Measurements from ENCODE around the gene ILKAP.

ILKAP gene

DNA sequence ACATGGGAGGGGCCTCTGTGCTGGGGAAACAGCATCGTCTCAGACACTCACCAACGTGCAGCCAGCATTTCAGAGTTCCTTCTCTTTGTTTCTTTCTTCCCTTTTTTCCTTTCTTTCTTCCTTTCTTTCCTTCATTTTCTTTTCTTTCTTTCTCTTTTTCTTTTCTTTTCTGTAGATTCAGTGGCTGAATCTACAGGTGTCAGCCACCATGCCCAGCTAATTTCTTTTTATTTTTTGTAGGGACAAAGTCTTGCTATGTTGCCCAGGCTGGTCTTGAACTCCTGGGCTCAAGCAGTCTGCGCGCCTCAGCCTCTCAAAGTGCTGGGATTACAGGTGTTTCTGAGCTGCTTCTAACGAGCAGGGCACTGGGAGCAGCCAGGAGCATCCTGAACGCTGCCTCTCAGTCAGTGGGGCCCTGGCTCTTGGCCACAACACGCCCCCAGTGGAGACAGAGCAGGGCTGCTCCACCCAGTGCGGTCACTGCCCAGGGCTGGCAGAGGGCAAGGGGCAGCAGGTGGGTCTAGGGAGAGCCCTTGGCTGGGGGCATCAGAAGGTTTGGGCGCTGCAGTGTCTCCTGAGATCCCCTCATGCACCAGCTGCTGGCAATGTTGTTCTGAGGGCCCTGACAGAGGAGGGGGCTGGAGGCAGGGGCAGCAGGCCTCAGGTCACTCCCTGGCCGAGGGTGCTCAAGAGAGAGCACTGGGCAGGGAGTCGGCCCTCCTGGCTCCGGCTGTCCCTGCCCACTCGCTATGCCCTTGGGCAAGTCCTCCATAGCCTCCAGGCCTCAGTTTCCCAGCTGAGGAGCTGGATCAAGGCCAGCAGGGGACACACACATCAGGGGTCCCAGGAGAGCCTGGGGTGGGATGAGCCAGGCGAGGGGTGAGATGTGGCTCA is 69.7 kb downstream of the ILKAP start:
- DNase-seq: no peak

DNA sequence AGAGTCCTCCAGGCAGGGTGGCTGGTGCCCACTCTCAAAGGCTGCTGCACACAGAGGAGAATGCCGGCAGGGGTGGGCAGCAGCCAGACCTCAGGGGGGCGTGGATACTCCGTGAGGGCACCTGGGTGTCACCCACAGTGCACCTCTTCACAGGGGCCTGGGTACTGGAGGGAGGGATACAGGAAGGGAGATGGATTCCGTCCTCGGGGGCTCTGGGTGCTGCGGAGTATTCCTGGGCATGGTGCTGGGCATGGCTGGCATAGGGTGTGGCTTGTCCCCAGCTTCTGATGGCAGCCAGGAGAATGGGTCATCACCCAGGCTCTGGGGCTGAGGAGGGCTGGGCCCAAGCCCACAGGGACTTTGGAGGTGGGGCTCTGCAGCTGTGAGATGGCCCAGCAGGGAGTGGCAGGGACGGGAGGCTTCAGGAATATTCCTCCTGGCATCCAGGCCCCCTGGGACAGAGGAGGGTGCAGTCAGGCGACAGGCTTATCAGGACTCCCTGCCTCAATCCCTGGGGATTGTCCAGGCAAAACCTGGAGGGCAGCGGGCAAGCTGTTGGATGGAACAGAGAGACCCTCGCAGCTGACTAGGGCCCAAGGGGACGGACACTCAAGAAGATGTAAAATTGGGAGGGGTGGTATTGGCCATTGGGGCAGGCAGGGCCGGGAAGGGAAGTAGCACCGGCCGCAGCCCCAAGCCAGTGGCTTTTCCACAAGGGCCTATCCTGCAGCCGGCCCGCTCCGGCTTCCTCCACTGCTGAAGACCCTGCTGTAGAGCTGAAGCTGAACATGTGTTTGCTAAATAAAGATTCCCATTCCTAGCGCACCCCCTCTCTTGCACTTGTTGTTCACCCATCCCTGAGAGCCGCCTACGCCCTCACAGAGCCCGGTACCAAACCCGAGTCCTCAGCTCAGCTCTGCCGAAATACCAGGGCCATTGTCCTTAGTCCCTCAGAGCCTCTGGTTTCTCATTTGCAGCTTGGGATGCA is 70.7 kb downstream of the ILKAP start:
- DNase-seq: no peak

DNA sequence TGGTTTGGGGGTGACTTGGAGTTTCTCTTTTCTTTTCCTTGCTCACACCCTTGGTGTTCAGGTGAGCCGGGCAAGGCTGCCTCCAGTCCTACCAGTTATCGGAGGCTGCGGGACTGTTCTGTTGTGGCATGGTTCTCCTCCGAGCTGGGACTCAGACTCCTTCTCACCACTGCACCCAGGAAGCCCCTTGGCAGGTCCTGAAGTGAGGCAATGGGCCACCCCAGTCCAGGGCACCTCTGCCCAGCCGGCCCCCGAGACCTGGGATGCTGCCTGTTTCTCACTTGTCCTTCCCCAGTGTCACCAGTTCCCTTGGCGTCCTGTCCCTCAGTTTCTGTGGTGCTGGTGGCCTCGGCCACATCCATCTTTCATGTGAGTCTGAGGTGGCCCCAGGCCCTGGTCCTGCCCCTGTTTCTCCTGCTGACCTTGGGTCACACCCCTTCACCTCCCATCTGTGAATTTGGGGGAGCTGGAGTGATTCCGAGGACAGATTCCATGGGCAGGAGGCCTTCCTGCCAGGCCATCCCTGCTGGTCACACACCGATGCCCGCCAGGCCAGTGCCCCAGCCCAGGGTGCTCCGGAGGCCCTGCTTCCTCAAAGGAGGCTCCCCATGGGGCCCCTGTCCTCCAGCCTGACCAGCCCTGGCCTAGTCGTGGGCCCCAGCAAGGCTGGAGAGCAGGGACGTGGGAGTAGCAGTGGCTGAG is 71.6 kb downstream of the ILKAP start:
- DNase-seq: no peak

DNA sequence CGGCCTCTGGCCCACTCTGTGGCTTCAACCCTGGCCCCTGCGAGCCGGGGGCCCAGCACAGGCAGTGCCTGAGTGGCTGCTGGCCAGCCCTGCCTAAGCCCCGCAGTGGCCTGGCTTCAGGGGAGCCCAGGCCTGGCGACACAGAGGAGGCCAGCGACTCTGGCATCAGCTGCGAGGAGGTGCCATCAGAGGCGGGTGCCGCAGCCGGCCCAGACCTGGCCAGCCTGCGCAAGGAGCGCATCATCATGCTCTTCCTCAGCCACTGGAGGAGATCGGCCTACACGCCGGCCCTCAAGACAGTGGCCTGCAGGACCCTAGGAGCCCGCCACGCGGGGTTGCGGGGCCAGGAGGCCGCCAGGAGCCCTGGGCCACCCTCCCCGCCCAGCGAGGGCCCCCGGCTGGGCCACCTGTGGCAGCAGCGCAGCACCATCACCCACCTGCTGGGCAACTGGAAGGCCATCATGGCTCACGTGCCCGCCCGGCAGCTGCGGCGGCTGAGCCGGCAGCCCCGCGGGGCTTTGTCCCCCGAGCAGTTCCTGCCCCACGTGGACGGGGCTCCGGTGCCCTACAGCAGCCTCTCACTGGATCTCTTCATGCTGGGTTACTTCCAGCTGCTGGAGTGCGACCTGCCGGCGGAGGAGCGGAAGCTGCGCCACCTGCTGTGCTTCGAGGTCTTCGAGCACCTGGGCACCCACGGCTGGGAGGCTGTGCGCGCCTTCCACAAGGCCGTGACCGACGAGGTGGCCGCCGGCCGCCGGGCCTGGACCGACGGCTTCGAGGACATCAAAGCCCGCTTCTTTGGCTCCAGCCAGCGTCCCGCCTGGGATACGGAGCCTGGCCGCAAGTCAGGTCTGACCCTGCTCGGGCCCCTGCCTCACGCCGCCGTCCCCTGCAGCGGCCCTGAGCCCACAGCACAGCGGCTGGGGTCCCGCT is 72.5 kb downstream of the ILKAP start:
- no peak for DNase-seq

DNA sequence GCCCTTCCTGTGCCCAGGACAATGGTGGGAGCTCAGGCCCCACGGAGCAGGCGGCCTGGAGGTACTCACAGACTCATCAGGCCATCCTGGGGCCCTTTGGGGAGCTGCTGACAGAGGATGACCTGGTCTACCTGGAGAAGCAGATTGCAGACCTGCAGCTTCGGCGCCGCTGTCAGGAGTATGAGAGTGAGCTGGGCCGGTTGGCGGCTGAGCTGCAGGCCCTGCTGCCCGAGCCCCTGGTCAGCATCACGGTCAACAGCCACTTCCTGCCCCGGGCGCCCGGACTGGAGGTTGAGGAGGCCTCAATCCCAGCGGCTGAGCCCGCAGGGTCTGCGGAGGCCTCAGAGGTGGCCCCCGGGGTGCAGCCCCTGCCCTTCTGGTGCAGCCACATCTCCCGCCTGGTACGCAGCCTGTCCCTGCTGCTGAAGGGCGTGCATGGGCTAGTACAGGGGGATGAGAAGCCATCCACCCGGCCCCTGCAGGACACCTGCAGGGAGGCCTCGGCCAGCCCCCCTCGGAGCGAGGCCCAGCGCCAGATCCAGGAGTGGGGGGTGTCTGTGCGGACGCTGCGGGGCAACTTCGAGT is 73.3 kb downstream of the ILKAP start:
- no peak for DNase-seq

DNA sequence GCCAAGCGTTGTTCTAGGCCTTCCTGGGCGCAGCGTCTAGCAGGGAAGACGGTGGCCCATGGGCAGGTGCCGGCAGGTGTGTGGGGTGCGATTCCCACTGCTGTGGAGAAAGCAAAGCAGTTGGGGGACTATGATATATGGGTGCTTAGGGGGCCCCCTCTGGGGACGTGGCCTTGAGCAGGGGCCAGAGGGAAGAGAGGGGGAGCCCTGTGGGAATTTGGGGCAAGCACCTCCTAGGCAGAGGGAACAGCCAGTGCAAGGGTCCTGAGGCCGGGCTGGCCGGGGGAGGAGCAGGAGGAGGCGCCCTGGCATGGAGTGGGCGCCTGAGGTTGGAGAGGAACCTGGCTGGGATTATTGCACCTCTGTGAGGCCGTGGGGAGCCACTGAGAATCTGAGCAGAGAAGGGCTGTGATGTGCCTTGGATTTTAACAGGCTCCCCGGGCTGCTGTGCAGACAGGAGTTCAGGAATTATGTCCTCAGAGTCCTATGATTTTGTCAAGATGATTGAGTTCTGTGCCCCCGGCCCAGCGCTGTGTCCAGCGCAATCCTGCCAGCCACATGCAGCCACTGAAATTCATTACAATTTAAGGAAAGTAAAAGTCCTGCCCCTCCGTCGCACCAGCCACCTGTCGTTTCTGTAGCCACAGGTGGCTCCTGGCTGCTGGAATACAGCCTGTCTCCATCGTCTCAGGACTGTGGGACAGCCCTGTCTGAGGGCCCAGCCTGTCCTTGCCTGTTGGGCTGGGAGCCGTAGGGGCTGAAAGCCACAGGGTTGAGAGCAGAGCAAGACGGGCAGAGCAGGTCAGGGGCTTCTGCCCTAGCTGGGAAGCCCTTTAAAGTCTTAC is 74.1 kb downstream of the ILKAP start:
- no peak for DNase-seq

DNA sequence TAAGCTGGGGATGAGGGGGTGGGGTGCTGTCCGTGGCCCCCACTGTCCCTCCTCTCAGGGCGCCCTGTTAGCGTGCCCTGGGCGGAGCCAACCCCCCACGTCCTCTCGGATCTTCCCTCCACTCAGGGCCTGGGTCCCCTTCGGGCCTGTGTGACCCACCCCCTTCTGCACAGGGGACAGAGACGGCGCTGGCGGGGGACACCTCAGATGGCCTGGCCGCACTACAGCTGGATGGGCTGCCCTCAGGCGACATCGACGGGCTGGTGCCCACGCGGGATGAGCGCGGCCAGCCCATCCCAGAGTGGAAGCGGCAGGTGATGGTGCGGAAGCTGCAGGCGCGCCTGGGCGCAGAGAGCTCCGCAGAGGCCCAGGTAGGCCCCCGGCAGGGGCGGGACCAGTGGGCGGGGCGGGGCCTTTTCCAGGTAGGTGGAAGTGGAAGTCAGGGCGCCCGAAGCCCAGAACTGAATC is 74.9 kb downstream of the ILKAP start:
- no peak for DNase-seq

DNA sequence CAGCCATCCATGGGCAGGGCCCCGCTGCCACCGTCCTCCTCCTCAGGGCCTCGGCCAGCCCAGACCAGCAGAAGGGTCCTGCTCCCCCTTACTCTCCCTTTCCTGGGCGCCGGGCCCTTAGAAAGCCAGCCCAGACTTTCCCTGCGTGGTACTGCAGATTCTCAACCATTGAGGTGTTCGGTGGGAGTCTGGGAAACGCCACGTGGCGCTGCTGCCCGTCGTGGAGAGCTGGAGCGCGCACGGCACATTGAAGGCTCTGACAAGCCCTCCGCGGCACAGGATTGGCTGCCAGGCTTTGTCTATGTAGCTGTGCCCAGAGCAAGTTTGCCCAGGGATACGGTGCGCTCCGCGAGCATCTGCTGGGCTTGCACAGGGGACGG is 75.4 kb downstream of the ILKAP start:
- DNase-seq: no peak

DNA sequence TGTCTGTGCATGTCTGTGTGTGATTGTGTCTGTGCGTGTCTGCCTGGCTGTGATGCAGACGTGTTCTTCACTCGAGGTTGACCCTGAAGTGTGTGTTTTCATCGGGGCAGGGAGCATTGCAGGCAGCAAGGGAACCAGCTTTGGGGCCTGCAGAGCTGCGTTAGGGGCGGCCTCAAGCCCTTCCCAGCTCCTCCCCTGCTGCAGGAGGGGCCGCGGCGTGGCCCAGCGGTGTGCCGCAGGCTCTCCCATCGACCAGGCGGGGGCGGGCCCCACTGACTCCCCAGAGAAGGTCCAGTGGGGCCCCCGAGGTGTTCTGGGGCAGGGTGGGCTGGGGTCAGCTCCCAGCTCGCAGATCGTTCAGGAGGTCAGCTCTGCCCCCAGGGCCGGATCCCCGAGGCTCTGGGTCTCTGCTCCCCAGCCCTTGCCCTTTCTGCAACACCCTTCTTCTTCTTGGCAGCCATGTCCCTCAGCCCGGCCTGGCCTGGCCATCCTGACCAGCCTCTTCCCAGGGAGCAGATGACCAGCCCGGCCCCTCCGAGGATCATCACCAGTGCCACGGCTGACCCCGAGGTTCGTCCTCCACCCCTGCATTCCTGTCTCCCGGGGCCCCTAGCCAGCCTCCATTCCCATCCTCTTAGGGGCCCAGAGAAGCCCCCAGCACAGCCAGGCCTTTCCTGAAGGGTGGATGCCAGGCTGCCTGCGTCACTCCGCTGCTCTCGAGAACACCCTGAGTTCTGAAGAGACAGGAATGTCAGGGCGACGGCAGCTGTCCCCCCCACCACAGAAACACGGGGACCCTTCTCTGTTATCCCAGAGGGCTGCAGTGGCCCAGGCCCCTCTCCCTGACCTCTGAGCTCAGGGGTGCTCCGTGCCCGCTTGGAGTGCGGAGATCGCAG is 76.1 kb downstream of the ILKAP start:
- DNase-seq: no peak

DNA sequence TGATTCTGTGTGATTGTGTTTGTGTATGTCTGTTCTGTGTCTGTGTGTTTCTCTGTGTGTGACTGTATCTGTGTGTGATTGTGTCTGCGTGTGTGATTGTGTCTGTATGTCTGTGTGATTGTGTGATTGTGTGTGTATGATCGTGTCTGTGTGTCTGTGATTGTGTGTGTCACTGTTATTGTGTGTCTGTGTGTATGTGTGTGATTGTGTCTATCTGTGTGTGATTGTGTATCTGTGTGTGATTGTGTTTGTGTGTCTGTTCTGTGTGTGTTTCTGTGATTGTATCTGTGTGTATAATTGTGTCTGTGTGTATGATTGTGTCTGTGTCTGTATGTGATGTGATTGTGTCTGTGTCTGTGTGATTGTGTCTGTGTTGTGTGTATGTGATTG is 76.7 kb downstream of the ILKAP start:
- DNase-seq: no peak

DNA sequence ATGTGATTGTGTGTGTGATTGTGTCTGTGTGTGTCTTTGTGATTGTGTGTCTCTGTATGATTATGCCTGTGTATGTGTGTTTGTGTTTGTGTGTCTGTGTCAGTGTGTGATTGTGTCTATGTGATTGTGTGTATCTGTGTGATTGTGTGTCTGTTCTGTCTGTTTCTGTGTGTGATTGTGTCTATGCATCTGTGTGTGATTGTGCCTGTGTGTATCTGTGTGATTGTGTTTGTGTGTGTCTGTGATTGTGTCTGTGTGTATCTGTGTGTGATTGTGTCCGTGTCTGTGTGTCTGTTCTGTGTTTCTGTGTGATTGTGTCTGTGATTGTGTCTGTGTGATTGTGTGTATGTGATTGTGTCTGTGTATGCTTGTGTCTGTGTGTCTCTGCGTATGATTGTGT is 77.2 kb downstream of the ILKAP start:
- no peak for DNase-seq

DNA sequence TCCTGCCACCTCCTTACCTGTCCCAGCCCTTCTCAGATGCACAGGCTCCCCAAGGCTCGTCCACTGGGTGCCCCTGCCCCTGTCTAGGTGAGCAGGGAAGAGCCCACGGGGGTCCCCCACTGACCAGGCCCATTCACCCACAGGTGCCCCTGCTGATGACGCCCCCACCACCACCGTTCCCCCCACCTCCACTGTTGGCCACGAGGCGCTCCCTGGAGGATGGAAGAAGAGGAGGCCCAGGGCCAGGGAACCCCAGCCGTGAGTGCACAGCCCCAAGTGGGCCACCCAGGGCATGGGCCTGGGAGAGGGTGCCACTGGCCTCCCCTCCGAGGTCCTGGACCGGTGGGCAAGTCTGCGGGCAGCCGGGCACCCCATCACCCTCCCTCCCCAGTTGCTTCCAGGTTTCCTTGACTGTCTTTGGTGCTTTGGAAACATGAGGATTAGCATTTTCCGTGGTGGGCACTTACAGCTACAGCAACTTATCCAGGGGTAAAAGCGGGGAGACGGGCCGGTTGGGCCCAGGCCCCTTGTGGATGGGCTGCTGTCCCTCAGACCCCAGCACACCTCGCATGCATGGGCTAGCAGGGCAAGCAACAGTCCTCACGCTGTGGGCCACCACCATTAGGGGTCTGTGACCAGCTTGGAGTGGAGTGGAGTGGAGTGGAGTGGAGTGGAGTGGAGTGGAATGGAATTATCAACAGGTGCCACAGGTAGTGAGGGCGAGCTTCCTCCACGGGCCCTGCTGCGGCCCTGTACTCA is 78.2 kb downstream of the ILKAP start:
- no peak for DNase-seq

DNA sequence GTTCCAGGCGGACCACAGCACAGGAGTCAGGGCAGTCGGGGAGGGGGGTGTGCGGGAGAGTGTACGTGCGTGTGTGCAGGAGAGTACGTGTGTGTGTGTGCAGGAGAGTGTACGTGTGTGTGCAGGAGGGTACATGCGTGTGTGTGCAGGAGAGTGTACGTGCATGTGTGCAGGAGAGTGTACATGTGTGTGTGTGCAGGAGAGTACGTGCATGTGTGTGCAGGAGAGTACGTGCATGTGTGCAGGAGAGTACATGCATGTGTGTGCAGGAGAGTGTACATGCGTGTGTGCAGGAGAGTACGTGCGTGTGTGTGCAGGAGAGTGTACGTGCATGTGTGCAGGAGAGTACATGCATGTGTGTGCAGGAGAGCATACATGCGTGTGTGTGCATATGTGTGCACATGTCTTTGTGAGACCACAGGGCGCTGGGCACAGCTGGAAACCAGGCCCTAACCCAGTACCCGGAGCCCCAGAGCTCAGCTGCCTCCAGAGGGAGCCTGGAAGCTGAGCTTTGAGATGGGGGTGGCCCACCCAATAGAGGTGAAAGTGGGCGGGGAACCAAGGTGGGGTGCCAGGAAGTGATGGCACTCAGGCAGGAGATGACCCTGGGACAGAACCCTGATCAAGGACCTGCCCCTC is 78.9 kb downstream of the ILKAP start:
- no peak for DNase-seq

DNA sequence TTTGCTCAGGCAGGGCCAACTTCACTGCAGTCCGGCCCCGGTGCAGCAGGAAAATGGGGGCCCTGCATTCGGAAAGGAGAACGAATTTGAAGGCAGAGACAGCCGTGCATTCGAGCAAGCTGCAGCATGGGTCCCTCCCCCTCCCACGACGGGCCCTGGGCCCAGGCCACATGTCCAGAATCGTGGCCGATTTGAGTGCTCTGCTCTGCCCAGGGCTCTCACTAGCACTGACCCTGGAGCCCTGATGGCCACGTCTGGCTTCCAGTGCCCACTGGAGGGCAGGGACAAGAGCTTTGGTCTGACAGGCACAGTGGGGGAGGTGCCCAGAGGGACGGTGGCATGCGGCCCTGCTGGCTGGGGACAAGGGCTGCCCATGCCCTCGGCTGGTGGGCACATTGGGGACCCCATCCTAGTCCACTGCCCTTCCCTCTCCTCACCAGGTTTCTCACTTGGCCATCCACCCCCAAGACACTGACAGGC is 79.5 kb downstream of the ILKAP start:
- no peak for DNase-seq

DNA sequence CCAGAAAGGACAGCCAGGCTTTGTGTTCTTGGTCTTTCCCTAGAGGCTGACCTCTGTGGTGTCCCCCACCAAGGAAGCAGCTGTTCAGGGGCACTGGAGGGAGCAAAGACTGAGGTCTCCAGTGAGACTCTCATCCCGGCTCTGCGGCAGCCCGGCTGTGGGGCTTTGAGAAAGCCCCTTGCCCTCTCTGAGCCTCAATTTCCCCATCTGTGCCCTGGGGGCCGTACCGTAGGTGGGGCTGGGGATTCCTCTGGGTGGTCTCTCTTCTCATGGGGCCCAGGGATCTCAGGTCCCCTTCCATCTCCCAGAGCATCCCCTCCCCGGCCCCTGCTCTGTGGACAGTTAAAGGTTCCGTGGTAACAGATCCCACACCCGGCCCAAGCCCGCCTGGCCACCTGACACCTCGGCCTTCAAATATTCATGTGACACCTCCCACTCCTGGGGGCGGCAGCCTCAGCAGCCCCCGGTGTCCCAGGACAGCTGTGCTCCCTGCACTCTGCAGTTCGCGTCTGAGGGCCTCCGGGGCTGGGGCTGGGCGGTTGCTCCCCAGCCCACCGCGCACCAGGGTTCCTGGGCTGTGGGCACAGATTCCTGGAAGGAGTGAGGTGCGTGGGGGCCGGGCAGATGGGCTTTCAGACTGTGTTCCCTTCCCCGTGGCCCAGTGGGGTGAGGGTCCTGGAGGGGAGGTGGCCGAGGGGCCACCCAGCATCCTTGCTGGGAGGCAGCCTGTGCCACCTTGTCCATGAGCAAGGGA is 80.1 kb downstream of the ILKAP start:
- DNase-seq: no peak

DNA sequence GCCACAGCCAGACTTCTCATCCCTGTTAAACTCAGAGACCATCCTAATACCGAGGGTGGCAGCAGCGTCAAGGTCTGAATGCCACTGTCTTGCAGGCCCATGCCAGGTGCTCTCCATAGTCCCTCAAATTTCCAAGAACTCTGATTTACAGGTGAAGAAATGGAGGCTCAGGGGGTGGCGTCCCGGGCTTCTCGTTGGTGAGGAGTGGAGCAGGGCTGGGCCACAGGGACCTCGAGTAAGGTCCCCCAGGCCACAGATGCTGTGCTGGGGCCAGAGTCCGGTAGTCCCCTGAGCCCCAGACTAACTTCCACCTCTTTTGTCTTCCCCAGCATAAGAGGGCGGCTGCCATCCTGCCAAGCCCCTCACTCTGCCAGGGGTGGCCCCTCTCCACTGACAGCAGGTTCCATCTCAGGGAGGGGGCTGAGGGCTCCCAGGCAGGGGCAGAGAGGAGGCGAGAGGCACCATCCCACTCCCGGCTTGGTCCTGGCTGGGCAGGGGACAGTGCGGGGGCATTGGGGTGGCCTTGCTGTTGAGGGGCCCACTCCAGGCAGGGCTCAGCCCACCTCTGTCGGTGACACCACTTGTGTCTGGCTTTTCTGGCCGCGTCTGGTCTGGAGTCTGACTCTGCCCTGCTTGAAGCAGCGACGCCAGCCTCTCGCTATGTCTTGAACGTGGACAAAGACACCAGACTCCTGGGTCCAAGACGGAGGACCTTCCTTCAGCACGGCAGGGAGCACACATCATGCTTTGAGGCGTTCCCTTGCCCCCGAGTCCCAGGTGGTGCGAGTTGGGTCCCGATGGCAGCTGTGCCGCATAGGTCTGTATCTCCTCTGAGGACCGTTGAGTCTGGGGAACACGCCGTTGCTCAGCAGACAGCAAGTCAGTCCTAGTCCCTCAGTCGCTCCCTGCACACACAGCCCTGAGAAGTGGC is 80.9 kb downstream of the ILKAP start:
- no peak for DNase-seq

Data from activated effector memory CD4-positive, alpha-beta T cell treated with Interleukin-2 at 50 U/mL for 16 hours (primary cell).